Testis (tissue), 3 donors: Measurements from ENCODE around the gene IFNL3. TPM values are rescaled to one million over a fixed set of nuclear protein-coding genes. Genes with fewer than 3 reads are reported as not detected.
"Not testable (repeated sequence)": the region's sequence is repeated elsewhere in the genome, so short reads cannot be mapped to it uniquely, and the experiment has no call there.

Experiments used
- DNase-seq: peaks from one replicate; pipeline ENCODE4 v3.0.0-alpha.2; 2019
- H3K27ac ChIP-seq, 2 donors: fragments of 200-600 bp; sonication (generic); one replicate each; pipeline ENCODE4 v1.5.1; 2019
- H3K27me3 ChIP-seq: fragments of 200-600 bp; sonication (generic); one replicate; pipeline ENCODE4 v1.5.1; 2019
- H3K36me3 ChIP-seq: fragments of 200-600 bp; sonication (generic); one replicate; pipeline ENCODE4 v1.5.1; 2017; ENCODE audit warnings: low read depth; ENCODE audit errors: missing control alignments
- H3K4me1 ChIP-seq: fragments of 200-600 bp; sonication (generic); one replicate; pipeline ENCODE4 v1.5.1; 2019
- H3K4me3 ChIP-seq, 2 donors: fragments of 200-600 bp; sonication (generic); one replicate each; pipeline ENCODE4 v1.5.1; 2017 to 2019
- H3K9me3 ChIP-seq: fragments of 200-600 bp; sonication (generic); one replicate; pipeline ENCODE4 v1.5.1; 2017
- CTCF ChIP-seq, 3 experiments: fragments of 450-650 bp in 2 of 3; fragments of 200-600 bp in 1 of 3; sonication (generic) in 1 of 3; IDR thresholded peaks; one replicate each; pipeline ENCODE4 v1.5.1; 2016 to 2019; ENCODE audit warnings: antibody characterized with exemption in 3 of 3, mild to moderate bottlenecking in 2 of 3, moderate library complexity in 1 of 3
- POLR2A ChIP-seq: fragments of 450-650 bp; IDR thresholded peaks from one replicate; pipeline ENCODE4 v1.6.1; 2017; ENCODE audit warnings: antibody characterized with exemption, mild to moderate bottlenecking, moderate library complexity
- WGBS, 2 donors: methylation state at CpG; one replicate each; pipeline ENCODE4 v1.1.5; 2018; 5-methylcytosine and 5-hydroxymethylcytosine counted together
- intact Hi-C: fragments of 100-400 bp; cut with DNase I; formaldehyde crosslinking; loops from one replicate; pipeline ENCODE4 v1.15.1; 2023; ENCODE audit warnings: low total_unique reads
- polyA plus RNA-seq: library from polyadenylated mRNA; stranded (reverse); fragments of 350-450 nt; fragmentation: Illumina TruSeq; extraction: RNeasy Lipid Tissue Mini Kit (QIAGEN cat#74804); gene quantifications from one replicate; pipeline ENCODE4 v1.2.3, GENCODE V29; 2014; ENCODE audit warnings: low read depth, low replicate concordance; ENCODE audit not compliant: insufficient read depth
- total RNA-seq, 2 donors: library from RNA; depleted of rRNA; stranded (reverse); fragments of >200 nt; gene quantifications; one replicate each; pipeline ENCODE4 v1.2.3, GENCODE V29; 2016

IFNL3 gene
- total and polyA plus RNA-seq, 3 donors from 2014 or later, result not detected

- no peak for DNase-seq
- TF ChIP-seq POLR2A, result no peak
- intact Hi-C loops, result no loop called here
- Histone ChIP-seq H3K9me3 (no peaks in the 10 kb centered on the region), H3K27me3 (no peaks in the 10 kb centered on the region), H3K4me3 (no peak overlapping the region), H3K36me3 (no peaks in the 10 kb centered on the region), H3K27ac (no peak overlapping the region), H3K4me1 (no peaks in the 10 kb centered on the region)
- WGBS, 2 donors, result 95 to 98% methylated on average over 5 of the region's 5 CpGs
Observed at GRCh38 chr19:39232708-39233107, 12.1 kb downstream of the IFNL3 start.

GRCh38 chr19:39230096-39230764 is 14.6 kb downstream of the IFNL3 start:
- no peak overlapping the region for H3K27ac ChIP-seq
- no peaks in the 10 kb centered on the region for H3K36me3 ChIP-seq
- intact Hi-C loops, result no loop called here
- H3K9me3 ChIP-seq, result no peaks in the 10 kb centered on the region
- no peak for DNase-seq
- H3K4me3 ChIP-seq, result no peak overlapping the region
- H3K4me1 ChIP-seq, result no peaks in the 10 kb centered on the region
- TF ChIP-seq CTCF (IDR thresholded peaks at IDR 0.05) (no peak), POLR2A (no peak)
- H3K27me3 ChIP-seq, result no peaks in the 10 kb centered on the region
- WGBS, 2 donors, result 90% methylated on average over 2 of the region's 2 CpGs

GRCh38 chr19:39224910-39225309 is 19.9 kb downstream of the IFNL3 start:
- TF ChIP-seq POLR2A (no peak), CTCF (IDR thresholded peaks at IDR 0.05) (no peak)

GRCh38 chr19:39223703-39224279 is 21.0 kb downstream of the IFNL3 start:
- Histone ChIP-seq H3K27ac (no peak overlapping the region), H3K4me1 (no peaks in the 10 kb centered on the region), H3K9me3 (no peaks in the 10 kb centered on the region), H3K4me3 (no peak overlapping the region), H3K36me3 (no peaks in the 10 kb centered on the region), H3K27me3 (no peaks in the 10 kb centered on the region)
- no peak for DNase-seq
- no peak for TF ChIP-seq POLR2A
- TF ChIP-seq CTCF (IDR thresholded peaks at IDR 0.05), result no peak
- 42 to 43% methylated on average over 4 of the region's 4 CpGs for WGBS, 2 donors
- intact Hi-C loops, result no loop called here

More at GRCh38 chr19:39224910-39225309, 19.9 kb downstream of the IFNL3 start:
- Histone ChIP-seq H3K27ac (no peak overlapping the region), H3K9me3 (no peaks in the 10 kb centered on the region), H3K4me1 (no peaks in the 10 kb centered on the region), H3K27me3 (no peaks in the 10 kb centered on the region), H3K36me3 (no peaks in the 10 kb centered on the region), H3K4me3 (no peak overlapping the region)
- WGBS, 2 donors, result 37 to 40% methylated on average over 3 of the region's 3 CpGs
- intact Hi-C loops, result no loop called here
- no peak for DNase-seq

- H3K9me3 ChIP-seq, H3K4me1 ChIP-seq, H3K27ac ChIP-seq, DNase-seq, intact Hi-C loops, H3K27me3 ChIP-seq, H3K36me3 ChIP-seq, H3K4me3 ChIP-seq: not testable (repeated sequence)
- 77 to 80% methylated on average over 10 of the region's 10 CpGs for WGBS, 2 donors
Observed at GRCh38 chr19:39219108-39219507, 25.7 kb downstream of the IFNL3 start.
